Activated CD4-positive, alpha-beta T cell treated with anti-CD3 and anti-CD28 coated beads, Interleukin-2, amount 10 ng/mL, durations not matched to agents 24 days and 14 days (primary cell): ENCODE results near the gene GNMT. TPM values are rescaled to one million over a fixed set of nuclear protein-coding genes. Genes with fewer than 3 reads are reported as not detected.

Experiments used
- DNase-seq: peaks from one replicate; pipeline ENCODE4 v3.0.0; 2022
- H3K27ac Mint-ChIP-seq: one replicate; pipeline ENCODE4 v1.8.0; 2022; ENCODE audit warnings: mild to moderate bottlenecking, mixed read lengths
- H3K27me3 Mint-ChIP-seq: one replicate; pipeline ENCODE4 v1.8.0; 2022; ENCODE audit warnings: mixed read lengths
- H3K36me3 Mint-ChIP-seq: one replicate; pipeline ENCODE4 v1.8.0; 2022; ENCODE audit warnings: low read depth, mild to moderate bottlenecking, mixed read lengths
- H3K4me1 Mint-ChIP-seq: one replicate; pipeline ENCODE4 v1.8.0; 2021; ENCODE audit warnings: mixed read lengths
- H3K4me3 Mint-ChIP-seq: one replicate; pipeline ENCODE4 v1.8.0; 2022; ENCODE audit warnings: mild to moderate bottlenecking, moderate library complexity, mixed read lengths
- H3K9me3 Mint-ChIP-seq: one replicate; pipeline ENCODE4 v1.8.0; 2021; ENCODE audit warnings: mixed read lengths
- intact Hi-C: fragments of 100-400 bp; cut with micrococcal nuclease; formaldehyde crosslinking; loops from one replicate; pipeline ENCODE4 v1.15.1; 2023
- total RNA-seq: library from RNA; stranded (reverse); gene quantifications from 2 replicates; pipeline ENCODE4 v1.2.3, GENCODE V29; 2022

Gene GNMT
- total RNA-seq, 1 donor from 2014 or later = 0.70 TPM

DNA sequence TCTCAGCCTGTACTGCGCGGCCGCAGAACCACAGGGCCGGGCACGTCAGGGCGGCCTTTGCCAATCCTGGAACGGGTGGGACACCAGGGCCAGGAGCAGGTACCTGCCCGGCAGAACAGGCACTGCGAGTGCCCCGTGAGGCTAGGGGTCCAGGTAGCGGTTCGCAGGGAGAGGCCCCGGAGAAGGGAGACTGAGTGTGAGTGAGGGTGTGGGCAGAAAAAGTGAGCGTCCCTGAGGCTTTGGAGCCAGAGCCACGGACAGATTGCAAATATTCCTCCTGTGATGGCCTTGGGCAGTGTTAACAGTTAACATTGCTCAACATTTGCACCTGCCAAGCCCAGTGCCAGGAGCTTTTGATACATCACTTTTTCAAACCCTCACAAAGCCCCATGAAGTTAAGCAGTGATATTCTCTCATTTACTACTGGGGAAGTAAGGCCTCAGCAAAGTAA is 491 bp downstream of the GNMT start:
- no peak overlapping the region for H3K27ac Mint-ChIP-seq
- peaks cover 9% of the 10 kb centered on the region for H3K27me3 Mint-ChIP-seq
- no peak for DNase-seq
- H3K36me3 Mint-ChIP-seq = peaks cover 21% of the 10 kb centered on the region
- no peaks in the 10 kb centered on the region for H3K9me3 Mint-ChIP-seq
- intact Hi-C loops = no loop called here
- H3K4me3 Mint-ChIP-seq = peak overlapping the region; percentile 73
- H3K4me1 Mint-ChIP-seq = peaks cover 9% of the 10 kb centered on the region

DNA sequence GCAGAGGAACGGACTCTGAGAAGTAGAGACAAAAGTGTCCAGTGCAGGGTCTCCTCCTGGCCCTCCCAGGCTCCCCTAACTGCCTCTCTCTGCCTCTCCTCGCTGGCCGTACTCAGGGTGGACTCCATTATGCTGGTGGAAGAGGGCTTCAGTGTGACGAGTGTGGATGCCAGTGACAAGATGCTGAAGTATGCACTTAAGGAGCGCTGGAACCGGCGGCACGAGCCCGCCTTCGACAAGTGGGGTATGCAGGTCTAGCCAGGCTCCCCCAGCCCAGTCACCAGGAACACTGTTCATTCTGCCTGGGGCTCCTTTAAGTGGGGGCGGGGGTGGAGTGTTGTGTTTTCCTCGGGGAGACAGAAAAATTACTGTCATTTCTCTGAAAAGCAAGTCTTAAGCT is 1.5 kb downstream of the GNMT start:
- H3K27me3 Mint-ChIP-seq = peaks cover 9% of the 10 kb centered on the region
- H3K4me3 Mint-ChIP-seq = no peak overlapping the region
- H3K27ac Mint-ChIP-seq = no peak overlapping the region
- no peaks in the 10 kb centered on the region for H3K9me3 Mint-ChIP-seq
- DNase-seq = no peak
- peaks cover 9% of the 10 kb centered on the region for H3K4me1 Mint-ChIP-seq
- intact Hi-C loops = no loop called here
- peaks cover 25% of the 10 kb centered on the region for H3K36me3 Mint-ChIP-seq

DNA sequence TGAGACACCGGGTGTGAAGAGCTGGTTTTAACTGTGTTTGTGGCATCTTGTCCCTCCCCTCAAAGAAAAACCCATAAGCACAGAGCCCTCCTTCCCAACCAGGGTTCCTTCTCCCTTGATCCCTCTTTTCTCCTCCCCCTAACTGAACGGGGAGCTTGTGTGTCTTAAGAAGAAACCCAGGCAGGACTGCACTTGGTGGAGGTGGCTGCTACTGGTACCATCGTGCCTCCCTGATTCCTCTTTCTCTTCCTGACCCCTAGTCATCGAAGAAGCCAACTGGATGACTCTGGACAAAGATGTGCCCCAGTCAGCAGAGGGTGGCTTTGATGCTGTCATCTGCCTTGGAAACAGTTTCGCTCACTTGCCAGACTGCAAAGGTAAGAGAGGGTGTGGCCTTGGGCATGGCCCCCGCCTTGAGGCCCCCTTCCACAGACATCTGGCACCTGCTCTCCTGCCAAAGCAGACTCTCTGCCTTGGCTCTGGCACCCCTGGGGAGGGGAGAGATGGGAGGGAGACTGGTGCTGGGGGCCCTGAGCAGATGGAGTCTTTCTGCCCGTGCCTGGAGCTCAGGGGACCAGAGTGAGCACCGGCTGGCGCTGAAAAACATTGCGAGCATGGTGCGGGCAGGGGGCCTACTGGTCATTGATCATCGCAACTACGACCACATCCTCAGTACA is 2.1 kb downstream of the GNMT start:
- Mint-ChIP-seq H3K27ac (no peak overlapping the region), H3K36me3 (peaks cover 26% of the 10 kb centered on the region), H3K9me3 (no peaks in the 10 kb centered on the region), H3K4me3 (peak overlapping the region; percentile 32), H3K4me1 (peaks cover 9% of the 10 kb centered on the region), H3K27me3 (peaks cover 9% of the 10 kb centered on the region)
- intact Hi-C loops = no loop called here
- DNase-seq = no peak

DNA sequence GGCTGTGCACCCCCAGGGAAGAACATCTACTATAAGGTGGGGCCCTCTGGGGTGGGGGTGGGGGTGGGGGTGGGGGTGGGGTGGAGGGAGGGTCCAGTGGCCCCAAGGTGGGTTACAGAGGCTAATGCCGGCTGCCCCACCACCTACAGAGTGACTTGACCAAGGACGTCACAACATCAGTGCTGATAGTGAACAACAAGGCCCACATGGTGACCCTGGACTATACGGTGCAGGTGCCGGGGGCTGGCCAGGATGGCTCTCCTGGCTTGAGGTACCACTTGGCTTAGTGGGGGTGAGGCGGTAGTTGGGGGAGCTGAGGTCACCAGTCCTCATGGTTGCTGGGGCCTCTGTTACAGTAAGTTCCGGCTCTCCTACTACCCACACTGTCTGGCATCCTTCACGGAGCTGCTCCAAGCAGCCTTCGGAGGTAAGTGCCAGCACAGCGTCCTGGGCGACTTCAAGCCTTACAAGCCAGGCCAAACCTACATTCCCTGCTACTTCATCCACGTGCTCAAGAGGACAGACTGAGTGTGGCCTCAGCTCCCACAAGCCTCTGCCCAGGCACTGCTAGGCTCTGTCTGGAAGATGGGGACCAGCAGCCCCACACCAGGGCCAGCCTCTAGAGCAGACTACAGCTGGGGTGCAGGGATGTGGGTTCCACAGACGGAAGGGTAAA is 2.8 kb downstream of the GNMT start:
- DNase-seq = no peak
- intact Hi-C loops = no loop called here
- no peak overlapping the region for H3K4me3 Mint-ChIP-seq
- H3K4me1 Mint-ChIP-seq = peaks cover 9% of the 10 kb centered on the region
- H3K27me3 Mint-ChIP-seq = peaks cover 9% of the 10 kb centered on the region
- no peaks in the 10 kb centered on the region for H3K9me3 Mint-ChIP-seq
- H3K36me3 Mint-ChIP-seq = peaks cover 27% of the 10 kb centered on the region
- no peak overlapping the region for H3K27ac Mint-ChIP-seq

DNA sequence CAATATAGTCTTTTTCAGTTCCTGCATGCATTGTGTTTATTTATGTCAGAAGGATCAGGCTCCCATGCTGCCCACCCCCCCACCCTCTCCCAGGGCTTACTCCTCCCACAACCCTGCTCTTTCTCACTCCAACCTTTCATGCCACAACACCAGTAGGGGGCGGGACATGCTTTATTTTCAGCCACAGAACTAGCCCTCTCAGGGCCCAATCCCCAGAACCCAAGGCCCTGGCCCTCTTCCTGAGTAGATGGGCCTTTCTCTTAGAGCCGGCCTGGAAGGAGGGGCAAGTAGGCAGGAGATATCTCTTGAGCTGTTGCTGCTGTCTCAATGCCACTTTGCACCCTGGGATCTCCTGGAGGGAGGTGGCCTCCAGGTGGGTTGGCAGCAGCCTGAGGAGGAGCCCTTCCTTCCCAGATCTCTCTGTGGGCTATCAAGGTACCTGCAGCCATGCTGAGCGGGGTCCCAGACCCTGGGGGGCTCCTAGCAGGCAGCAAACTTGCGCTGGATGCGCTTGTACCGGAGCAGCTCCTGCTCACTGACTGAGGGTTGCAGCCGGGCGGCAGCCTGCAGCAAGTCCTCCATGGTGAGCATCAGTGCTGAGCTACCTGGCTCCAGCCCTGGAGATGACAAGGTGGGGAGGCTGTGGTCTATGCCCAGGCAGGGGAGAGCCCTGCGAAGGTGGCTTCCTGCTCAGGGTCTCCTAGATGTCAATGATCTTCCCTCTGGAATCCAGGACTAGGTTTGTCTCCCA is 3.5 kb downstream of the GNMT start:
- Mint-ChIP-seq H3K27ac (no peak overlapping the region), H3K27me3 (peaks cover 9% of the 10 kb centered on the region), H3K9me3 (no peaks in the 10 kb centered on the region), H3K4me3 (no peak overlapping the region), H3K36me3 (peaks cover 30% of the 10 kb centered on the region), H3K4me1 (peaks cover 9% of the 10 kb centered on the region)
- DNase-seq = peak; percentile 80
- intact Hi-C loops = no loop called here

DNA sequence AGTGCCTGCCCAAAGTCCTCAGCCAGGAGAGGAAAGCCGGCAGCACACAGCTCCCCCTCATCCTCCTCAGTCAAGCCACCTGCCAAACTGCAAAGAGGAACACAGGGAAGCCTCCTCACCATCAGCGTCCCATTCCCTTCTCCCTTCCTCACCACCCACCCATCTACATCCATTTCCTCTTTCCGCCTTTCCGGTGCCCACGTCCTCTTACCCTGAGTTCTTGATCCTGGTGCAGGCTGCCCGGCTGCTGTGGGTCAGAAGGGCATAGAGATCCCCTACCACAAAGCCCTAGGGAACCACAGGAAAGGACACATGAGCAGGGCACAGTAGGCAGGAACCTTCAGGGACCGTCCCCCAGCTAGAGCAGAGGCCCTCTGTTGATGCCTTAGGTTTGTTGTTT is 6.0 kb downstream of the GNMT start:
- intact Hi-C loops = no loop called here
- Mint-ChIP-seq H3K27ac (no peak overlapping the region), H3K4me1 (peaks cover 2% of the 10 kb centered on the region), H3K9me3 (no peaks in the 10 kb centered on the region), H3K36me3 (peaks cover 38% of the 10 kb centered on the region), H3K4me3 (no peak overlapping the region), H3K27me3 (no peaks in the 10 kb centered on the region)
- DNase-seq = no peak

DNA sequence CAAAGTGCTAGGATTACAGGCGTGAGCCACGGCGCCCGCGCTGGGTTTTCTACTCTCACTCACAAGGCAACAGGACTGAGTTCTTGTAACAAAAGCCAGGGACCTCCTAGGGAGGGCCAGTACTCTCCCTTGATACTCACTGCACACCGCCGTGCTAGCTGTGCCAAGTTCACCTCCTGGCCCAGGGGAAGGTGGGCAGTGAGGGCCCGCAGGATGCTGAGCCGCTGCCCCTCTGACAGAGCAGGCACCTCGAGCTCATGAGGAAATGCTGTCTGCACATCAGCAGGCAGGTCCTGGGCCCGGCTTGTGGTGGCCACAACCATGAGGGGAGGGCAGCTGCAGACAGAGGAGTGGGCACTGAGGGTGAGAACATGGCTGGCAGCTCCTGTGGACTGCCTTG is 6.7 kb downstream of the GNMT start:
- no peak for DNase-seq
- no peak overlapping the region for H3K4me3 Mint-ChIP-seq
- no peaks in the 10 kb centered on the region for H3K9me3 Mint-ChIP-seq
- intact Hi-C loops = no loop called here
- H3K4me1 Mint-ChIP-seq = peaks cover 2% of the 10 kb centered on the region
- peaks cover 36% of the 10 kb centered on the region for H3K36me3 Mint-ChIP-seq
- no peak overlapping the region for H3K27ac Mint-ChIP-seq
- no peaks in the 10 kb centered on the region for H3K27me3 Mint-ChIP-seq

DNA sequence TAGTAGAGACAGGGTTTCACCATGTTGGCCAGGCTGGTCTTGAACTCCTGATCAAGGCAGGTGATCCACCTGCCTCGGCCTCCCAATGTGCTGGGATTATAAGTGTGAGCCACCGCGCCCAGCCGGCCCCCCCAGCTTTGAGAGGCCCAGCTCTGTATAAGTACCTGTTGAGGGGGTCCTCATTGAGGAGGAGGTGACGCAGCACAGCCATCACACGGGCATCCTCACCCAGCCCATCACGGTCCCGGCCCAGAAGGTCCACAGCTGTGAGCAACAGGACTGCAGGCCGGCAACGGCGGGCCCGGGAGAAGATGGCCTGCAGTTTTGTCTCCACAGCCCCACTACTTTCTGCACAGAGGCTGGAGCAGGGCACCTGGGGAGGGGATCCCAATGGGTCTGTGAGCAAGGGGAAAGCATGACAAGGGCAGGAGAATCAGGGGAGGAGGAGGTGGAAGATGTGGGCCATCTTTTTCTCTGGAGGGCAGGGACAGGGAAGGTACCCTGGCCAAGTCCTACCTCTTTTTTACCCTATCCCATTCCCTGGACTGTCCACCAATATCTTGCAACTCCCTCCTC is 7.7 kb downstream of the GNMT start:
- no peak for DNase-seq
- intact Hi-C loops = no loop called here
- H3K27ac Mint-ChIP-seq = no peak overlapping the region
- H3K4me3 Mint-ChIP-seq = no peak overlapping the region
- H3K36me3 Mint-ChIP-seq = peaks cover 28% of the 10 kb centered on the region
- H3K27me3 Mint-ChIP-seq = no peaks in the 10 kb centered on the region
- H3K4me1 Mint-ChIP-seq = peaks cover 2% of the 10 kb centered on the region
- H3K9me3 Mint-ChIP-seq = no peaks in the 10 kb centered on the region

DNA sequence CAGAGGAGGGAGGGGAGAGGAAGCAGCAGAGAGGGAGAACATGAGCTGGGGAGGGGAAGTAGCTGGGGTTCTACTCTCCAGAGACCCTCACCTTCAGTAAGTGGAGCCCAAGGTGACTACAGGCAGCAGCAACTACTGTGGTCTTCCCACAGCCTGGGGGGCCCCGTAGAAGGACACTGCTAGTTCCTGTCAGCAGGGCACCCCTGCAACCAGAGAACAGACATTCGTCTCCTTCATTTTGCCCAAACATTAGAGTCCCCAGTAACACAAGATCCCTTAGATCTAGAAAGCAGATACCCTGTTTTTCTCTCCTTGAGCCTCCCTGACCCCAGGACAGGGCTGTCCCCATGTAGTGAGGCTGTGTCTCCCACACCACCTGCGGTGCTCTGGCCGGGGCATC is 8.2 kb downstream of the GNMT start:
- no peak for DNase-seq
- intact Hi-C loops = no loop called here
- Mint-ChIP-seq H3K36me3 (peaks cover 29% of the 10 kb centered on the region), H3K9me3 (no peaks in the 10 kb centered on the region), H3K27me3 (no peaks in the 10 kb centered on the region), H3K27ac (no peak overlapping the region), H3K4me3 (no peak overlapping the region), H3K4me1 (peaks cover 3% of the 10 kb centered on the region)

DNA sequence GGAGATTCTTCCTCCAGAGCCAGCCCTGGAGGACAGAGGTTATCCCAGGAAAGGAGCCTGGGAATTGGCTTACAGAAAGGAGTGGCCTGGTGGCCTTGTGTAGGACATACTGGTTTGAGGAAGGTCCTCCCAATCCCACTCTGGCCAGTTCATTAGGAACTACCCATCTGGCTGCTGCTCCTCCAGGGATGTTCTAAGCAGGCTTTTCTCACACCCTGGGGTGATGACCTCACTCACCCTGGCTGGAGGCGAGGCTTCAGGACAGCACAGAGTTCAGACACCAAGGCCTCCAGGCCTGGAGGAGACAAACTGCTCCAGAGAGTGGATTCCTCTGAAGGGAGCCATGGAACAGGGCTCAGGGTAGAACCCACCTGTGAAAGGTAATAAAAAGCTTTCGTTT is 8.9 kb downstream of the GNMT start:
- Mint-ChIP-seq H3K4me1 (peaks cover 5% of the 10 kb centered on the region), H3K4me3 (no peak overlapping the region), H3K27me3 (no peaks in the 10 kb centered on the region), H3K9me3 (no peaks in the 10 kb centered on the region), H3K36me3 (peaks cover 30% of the 10 kb centered on the region), H3K27ac (no peak overlapping the region)
- DNase-seq = no peak
- intact Hi-C loops = no loop called here

DNA sequence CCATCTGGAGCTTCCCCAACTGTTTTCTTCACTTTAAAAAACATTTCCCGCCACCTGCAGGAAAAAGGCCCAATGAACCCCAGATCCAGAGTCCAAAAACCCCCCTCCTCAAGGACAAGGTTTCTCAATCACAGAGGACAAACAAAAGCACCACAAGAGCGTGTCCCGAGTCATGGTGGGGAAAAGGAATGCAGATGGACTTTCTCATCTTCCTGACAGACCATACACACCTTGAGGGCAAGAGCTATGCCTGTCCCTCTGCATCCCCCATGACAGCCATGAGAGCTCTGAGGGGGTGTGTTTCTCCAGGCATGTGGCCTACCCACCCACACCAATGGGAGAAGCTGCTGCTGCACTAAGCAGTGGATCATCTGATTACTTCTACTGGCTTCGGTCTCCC is 9.4 kb downstream of the GNMT start:
- Mint-ChIP-seq H3K4me1 (peaks cover 7% of the 10 kb centered on the region), H3K27me3 (no peaks in the 10 kb centered on the region), H3K9me3 (no peaks in the 10 kb centered on the region), H3K36me3 (peaks cover 29% of the 10 kb centered on the region), H3K27ac (no peak overlapping the region), H3K4me3 (no peak overlapping the region)
- intact Hi-C loops = no loop called here
- no peak for DNase-seq

DNA sequence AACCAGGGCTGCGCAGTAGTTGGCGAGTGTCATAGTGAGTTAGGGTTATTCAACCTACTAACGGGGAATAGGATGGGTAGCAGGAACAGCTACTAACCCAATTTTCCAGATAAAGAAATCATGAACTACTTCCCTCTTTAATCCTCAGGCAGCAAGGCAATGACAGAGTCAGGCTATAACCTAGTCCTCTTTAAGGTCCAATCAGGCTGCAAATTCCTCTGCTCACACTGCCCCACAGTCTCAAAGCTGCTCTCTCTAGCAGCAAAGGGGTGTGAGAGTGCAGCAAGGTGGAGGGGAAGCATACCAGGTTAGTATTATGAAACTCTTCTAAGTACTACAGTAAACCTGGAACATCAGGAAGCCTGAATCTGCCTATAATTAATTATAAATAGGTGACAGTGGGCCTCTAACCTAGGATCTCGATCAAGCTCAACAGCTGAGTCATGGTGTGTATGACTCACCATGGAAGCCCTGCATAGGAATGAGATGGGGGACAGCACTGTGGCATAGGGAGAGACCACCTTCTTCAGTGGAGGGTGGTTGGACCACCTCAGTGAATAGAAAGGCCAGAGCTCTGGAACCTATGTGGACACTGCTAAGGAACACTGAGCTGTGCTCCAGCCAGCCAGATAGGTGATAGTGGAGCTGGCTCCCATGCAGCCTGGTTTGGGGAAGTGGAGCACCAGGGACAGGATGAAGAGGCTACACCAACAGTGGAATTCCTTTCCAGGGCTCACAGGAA is 10.5 kb downstream of the GNMT start:
- peaks cover 27% of the 10 kb centered on the region for H3K36me3 Mint-ChIP-seq
- no peak overlapping the region for H3K4me3 Mint-ChIP-seq
- H3K27ac Mint-ChIP-seq = no peak overlapping the region
- H3K9me3 Mint-ChIP-seq = no peaks in the 10 kb centered on the region
- no peak for DNase-seq
- H3K4me1 Mint-ChIP-seq = peaks cover 9% of the 10 kb centered on the region
- intact Hi-C loops = no loop called here
- no peaks in the 10 kb centered on the region for H3K27me3 Mint-ChIP-seq

DNA sequence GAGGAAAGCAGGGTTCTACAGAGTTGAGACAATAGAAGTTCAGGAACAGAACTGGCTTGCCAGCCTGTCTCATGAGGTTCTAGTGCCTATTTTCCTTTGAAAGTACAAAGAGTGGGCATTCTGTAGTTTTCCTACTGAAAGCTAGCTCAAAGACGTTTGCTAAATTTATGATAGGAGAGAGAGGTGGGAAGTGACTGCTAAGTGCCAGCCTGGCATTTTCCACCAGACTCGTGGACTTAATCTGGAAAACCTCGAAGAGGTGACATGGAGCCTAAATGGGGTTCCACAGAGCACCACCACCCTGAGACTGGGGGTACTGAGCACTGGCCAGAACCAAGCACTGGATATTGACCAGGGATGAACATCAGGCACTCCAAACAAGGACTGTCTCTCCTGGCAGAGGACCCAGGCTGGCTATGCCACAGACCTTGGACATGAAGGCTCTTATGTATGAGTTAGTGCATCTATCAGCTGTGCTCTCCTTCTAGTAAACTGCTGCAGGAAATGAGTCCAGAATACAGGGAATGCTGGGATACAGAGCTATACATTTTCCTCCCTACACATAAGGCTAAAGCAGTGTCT is 11.3 kb downstream of the GNMT start:
- peaks cover 27% of the 10 kb centered on the region for H3K36me3 Mint-ChIP-seq
- intact Hi-C loops = no loop called here
- no peak overlapping the region for H3K27ac Mint-ChIP-seq
- H3K9me3 Mint-ChIP-seq = no peaks in the 10 kb centered on the region
- H3K4me3 Mint-ChIP-seq = no peak overlapping the region
- H3K27me3 Mint-ChIP-seq = no peaks in the 10 kb centered on the region
- no peak for DNase-seq
- H3K4me1 Mint-ChIP-seq = peaks cover 10% of the 10 kb centered on the region
